GM12878 (cell line): ENCODE results near the gene CACNG4. TPM values are rescaled to one million over a fixed set of nuclear protein-coding genes. Genes with fewer than 3 reads are reported as not detected.

Source experiments
- BRCA1 ChIP-seq: IDR thresholded peaks from 2 replicates; pipeline ENCODE4 v1.6.1; 2011; ENCODE audit warnings: low read depth, low read length, improper control_type of control experiment
- CREB1 ChIP-seq: IDR thresholded peaks from 2 replicates; pipeline ENCODE4 v1.6.1; 2012; ENCODE audit warnings: low read depth, mild to moderate bottlenecking, inconsistent platforms
- CTCF ChIP-seq, 3 experiments: IDR thresholded peaks in 2 of 3; conservative IDR thresholded peaks in 1 of 3; 2 replicates each; pipeline ENCODE4 v1.5.1; 2011; ENCODE audit warnings: low read depth in 3 of 3, low read length in 3 of 3, mild to moderate bottlenecking in 3 of 3, control low read depth in 2 of 3, moderate library complexity in 2 of 3, inconsistent platforms in 1 of 3, mixed read lengths in 1 of 3; ENCODE audit not compliant: control insufficient read depth in 2 of 3, insufficient read depth in 1 of 3; ENCODE audit errors: extremely low read depth in 1 of 3
- HDAC6 ChIP-seq: fragments of 200-600 bp; sonication (generic); IDR thresholded peaks from one replicate; pipeline ENCODE4 v1.8.0; 2017; ENCODE audit warnings: antibody characterized with exemption; ENCODE audit not compliant: unreplicated experiment
- IRF3 ChIP-seq: fragments of 450-650 bp; IDR thresholded peaks from 2 replicates; pipeline ENCODE4 v1.6.1; 2014; ENCODE audit warnings: mild to moderate bottlenecking
- JUND ChIP-seq: IDR thresholded peaks from 2 replicates; pipeline ENCODE4 v1.6.1; 2012; ENCODE audit warnings: low read depth, mild to moderate bottlenecking, low read length, improper control_type of control experiment, moderate library complexity
- MEF2B ChIP-seq: fragments of 450-650 bp; IDR thresholded peaks from 2 replicates; pipeline ENCODE4 v1.6.1; 2018; ENCODE audit warnings: mild to moderate bottlenecking, moderate library complexity; ENCODE audit not compliant: partially characterized antibody, poor library complexity, severe bottlenecking
- NFXL1 ChIP-seq: fragments of 450-650 bp; IDR thresholded peaks from 2 replicates; pipeline ENCODE4 v1.6.1; 2017; ENCODE audit warnings: antibody characterized with exemption, mild to moderate bottlenecking, borderline replicate concordance
- NKRF ChIP-seq: fragments of 450-650 bp; conservative IDR thresholded peaks from 2 replicates; pipeline ENCODE4 v1.6.1; 2017; ENCODE audit warnings: mild to moderate bottlenecking, moderate library complexity
- TCF3 ChIP-seq: IDR thresholded peaks from 2 replicates; pipeline ENCODE4 v1.6.1; 2012; ENCODE audit warnings: low read depth, mild to moderate bottlenecking, low read length, borderline replicate concordance; ENCODE audit not compliant: insufficient read depth
- ZBTB11 ChIP-seq: fragments of 450-650 bp; formaldehyde crosslinking; IDR thresholded peaks from 2 replicates; pipeline ENCODE4 v1.5.0; 2022; ENCODE audit warnings: mild to moderate bottlenecking, missing genetic modification characterization
- polyA plus RNA-seq, 11 experiments: library from polyadenylated mRNA; depleted of rRNA in 4 of 11; unstranded in 6 of 11; stranded (reverse) in 5 of 11; fragments of >200 nt; fragmentation: Nextera tagmentation in 4 of 11; fragmentation: Illumina TruSeq in 1 of 11; extraction: Ambion mirVana in 4 of 11; extraction: Trizol in 1 of 11; gene quantifications; 1 replicate in 1 of 11; 2 replicates in 10 of 11; pipeline versions ENCODE4 v1.2.1 to v1.2.3, GENCODE V29; 2011 to 2016; ENCODE audit warnings: inconsistent platforms in 2 of 11, missing spikeins in 2 of 11, low read depth in 1 of 11
- total RNA-seq, 4 experiments: library from RNA; depleted of rRNA in 3 of 4; stranded (reverse); fragments of >200 nt in 3 of 4; fragmentation: Illumina TruSeq in 1 of 4; extraction: Trizol in 1 of 4; gene quantifications; 2 replicates each; pipeline versions ENCODE4 v1.2.1 to v1.2.3, GENCODE V29; 2013 to 2021

CACNG4 gene
- total and polyA plus RNA-seq, 10 of the 15 experiments (the other 5 are each of a cell fraction or from before 2014, with no cell fraction given): 0.08 TPM; not detected in 8

GRCh38 chr17:67020293-67020766 is 55.8 kb downstream of the CACNG4 start (continued):
- TF ChIP-seq JUND: no peak
- TF ChIP-seq NFXL1: no peak
- TF ChIP-seq CREB1: no peak
- no peak for TF ChIP-seq TCF3
- TF ChIP-seq NKRF: no peak
- TF ChIP-seq HDAC6: no peak
- TF ChIP-seq IRF3: no peak
- TF ChIP-seq ZBTB11 (CRISPR knock-in tag): no peak
- no peak for TF ChIP-seq CTCF (IDR thresholded peaks at IDR 0.05 in 2 of 3, conservative IDR thresholded peaks at IDR 0.05 in 1 of 3; ENCODE audit: control insufficient read depth in 2 of 3, extremely low read depth in 1 of 3, insufficient read depth in 1 of 3, low read depth in 3 of 3, low read length in 3 of 3)
- TF ChIP-seq MEF2B: no peak
- TF ChIP-seq BRCA1: no peak
